Mucosa of descending colon (tissue), 3 donors: Measurements from ENCODE around the gene ARRDC2. TPM values are rescaled to one million over a fixed set of nuclear protein-coding genes. Genes with fewer than 3 reads are reported as not detected.

ENCODE experiments used
- ATAC-seq: fragments of 200-7000 bp; cut with Tn5 transposase; one replicate; pipeline ENCODE4 v1.9.1; 2020; ENCODE audit warnings: mild to moderate bottlenecking, moderate library complexity
- DNase-seq, 3 donors: peaks; one replicate each; pipeline ENCODE4 v3.0.0-alpha.2; 2020
- H3K36me3 ChIP-seq: fragments of 200-600 bp; one replicate; pipeline ENCODE4 v1.8.0; 2021; ENCODE audit warnings: low read depth, mild to moderate bottlenecking
- H3K4me1 ChIP-seq: fragments of 200-600 bp; one replicate; pipeline ENCODE4 v1.8.0; 2021; ENCODE audit warnings: low read depth, mild to moderate bottlenecking
- H3K4me3 ChIP-seq: fragments of 200-600 bp; one replicate; pipeline ENCODE4 v1.8.0; 2021; ENCODE audit warnings: mild to moderate bottlenecking
- H3K9me3 ChIP-seq: fragments of 200-600 bp; one replicate; pipeline ENCODE4 v1.8.0; 2021; ENCODE audit warnings: mild to moderate bottlenecking
- CTCF ChIP-seq: fragments of 200-600 bp; IDR thresholded peaks from one replicate; pipeline ENCODE4 v1.8.0; 2022; ENCODE audit warnings: antibody characterized with exemption, mild to moderate bottlenecking
- intact Hi-C, 2 donors: fragments of 100-400 bp; cut with DNase I in 1 of 2; cut with micrococcal nuclease in 1 of 2; formaldehyde crosslinking; loops; one replicate each; pipeline versions ENCODE4 v1.11.0 to v1.11.1; 2022; cut with DNase I, micrococcal nuclease
- total RNA-seq, 3 donors: library from RNA; stranded (reverse); fragmentation: NEBNext Ultra II Directional in 2 of 3; extraction: Animal tissue kit (Norgen Biotek cat#: 25700) in 2 of 3; gene quantifications; one replicate each; pipeline versions ENCODE4 v1.2.1 to v1.2.4, GENCODE V29; 2021 to 2023
- donor health status: DM: no; HTN: no; CAD: no; lungs with moderate emphysema.
- donor health status: DM: no; HTN: no; CAD: no.
- donor health status: DM: no; HTN: yes; CAD: no.

The ARRDC2 gene
- total RNA-seq, 3 donors from 2014 or later = 26.4 to 31.1 (median 30.8) TPM

GRCh38 chr19:18008814-18009213 is 844 bp downstream of the ARRDC2 start:
- H3K4me3 ChIP-seq = no peak overlapping the region
- DNase-seq (no peak), ATAC-seq (no peak)
- H3K9me3 ChIP-seq = no peaks in the 10 kb centered on the region
- intact Hi-C loops = loop anchor here in 1 of 2 donors (5.0 kb wide), 1 partner anchor 48 kb away; no protein-coding TSS in a partner anchor
- peaks cover 13% of the 10 kb centered on the region for H3K36me3 ChIP-seq
- no peak for TF ChIP-seq CTCF
- H3K4me1 ChIP-seq = no peaks in the 10 kb centered on the region

- intact Hi-C loops = loop anchor here in 1 of 2 donors (5.0 kb wide), 1 partner anchor 48 kb away; no protein-coding TSS in a partner anchor
- Histone ChIP-seq H3K4me1 (no peaks in the 10 kb centered on the region), H3K36me3 (peaks cover 13% of the 10 kb centered on the region), H3K9me3 (no peaks in the 10 kb centered on the region), H3K4me3 (no peak overlapping the region)
- ATAC-seq = no peak
- DNase-seq = peak in 1 of 3 donors; percentile 55
- no peak for TF ChIP-seq CTCF
Observed at GRCh38 chr19:18009412-18010066, 1.6 kb downstream of the ARRDC2 start.

- Histone ChIP-seq H3K4me1 (no peaks in the 10 kb centered on the region), H3K36me3 (peaks cover 13% of the 10 kb centered on the region), H3K9me3 (no peaks in the 10 kb centered on the region), H3K4me3 (no peak overlapping the region)
- DNase-seq (no peak), ATAC-seq (no peak)
- no peak for TF ChIP-seq CTCF
- intact Hi-C loops = no loop called here
Observed at GRCh38 chr19:18010149-18010548, 2.2 kb downstream of the ARRDC2 start.

- no peaks in the 10 kb centered on the region for H3K4me1 ChIP-seq
- peak; percentile 22 for ATAC-seq
- no peak for DNase-seq
- no peak for TF ChIP-seq CTCF
- H3K9me3 ChIP-seq = no peaks in the 10 kb centered on the region
- peaks cover 13% of the 10 kb centered on the region for H3K36me3 ChIP-seq
- no peak overlapping the region for H3K4me3 ChIP-seq
- intact Hi-C loops = no loop called here
Observed at GRCh38 chr19:18013210-18014111, 5.5 kb downstream of the ARRDC2 start.

GRCh38 chr19:18014197-18014596 is 6.2 kb downstream of the ARRDC2 start:
- Histone ChIP-seq H3K9me3 (no peaks in the 10 kb centered on the region), H3K4me3 (no peak overlapping the region), H3K4me1 (no peaks in the 10 kb centered on the region), H3K36me3 (peaks cover 13% of the 10 kb centered on the region)
- peak; percentile 35 for ATAC-seq
- intact Hi-C loops = no loop called here
- no peak for DNase-seq
- no peak for TF ChIP-seq CTCF
